Measurements from ENCODE around the gene EXOC4. TPM values are rescaled to one million over a fixed set of nuclear protein-coding genes. Genes with fewer than 3 reads are reported as not detected.

The EXOC4 gene
- total RNA-seq, 1 donor from 2014 or later, result 67.7 TPM

- TF ChIP-seq, protein P1, sequence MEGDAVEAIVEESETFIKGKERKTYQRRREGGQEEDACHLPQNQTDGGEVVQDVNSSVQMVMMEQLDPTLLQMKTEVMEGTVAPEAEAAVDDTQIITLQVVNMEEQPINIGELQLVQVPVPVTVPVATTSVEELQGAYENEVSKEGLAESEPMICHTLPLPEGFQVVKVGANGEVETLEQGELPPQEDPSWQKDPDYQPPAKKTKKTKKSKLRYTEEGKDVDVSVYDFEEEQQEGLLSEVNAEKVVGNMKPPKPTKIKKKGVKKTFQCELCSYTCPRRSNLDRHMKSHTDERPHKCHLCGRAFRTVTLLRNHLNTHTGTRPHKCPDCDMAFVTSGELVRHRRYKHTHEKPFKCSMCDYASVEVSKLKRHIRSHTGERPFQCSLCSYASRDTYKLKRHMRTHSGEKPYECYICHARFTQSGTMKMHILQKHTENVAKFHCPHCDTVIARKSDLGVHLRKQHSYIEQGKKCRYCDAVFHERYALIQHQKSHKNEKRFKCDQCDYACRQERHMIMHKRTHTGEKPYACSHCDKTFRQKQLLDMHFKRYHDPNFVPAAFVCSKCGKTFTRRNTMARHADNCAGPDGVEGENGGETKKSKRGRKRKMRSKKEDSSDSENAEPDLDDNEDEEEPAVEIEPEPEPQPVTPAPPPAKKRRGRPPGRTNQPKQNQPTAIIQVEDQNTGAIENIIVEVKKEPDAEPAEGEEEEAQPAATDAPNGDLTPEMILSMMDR (IDR thresholded peaks at IDR 0.05), result no peak
- Mint-ChIP-seq H3K9me3 (ENCODE audit: low read depth) (peaks cover 6% of the 10 kb centered on the region), H3K4me3 (ENCODE audit: unreplicated experiment) (no peak overlapping the region), H3K27ac (ENCODE audit: unreplicated experiment) (no peak overlapping the region), H3K27me3 (ENCODE audit: low read depth) (no peaks in the 10 kb centered on the region), H3K36me3 (ENCODE audit: low read depth) (no peaks in the 10 kb centered on the region), H3K4me1 (ENCODE audit: low read depth) (no peaks in the 10 kb centered on the region)
- DNase-seq (ENCODE audit: low spot score), result no peak
Observed at GRCh38 chr7:133780912-133781311, 528.0 kb downstream of the EXOC4 start.

- Mint-ChIP-seq H3K36me3 (ENCODE audit: low read depth) (no peaks in the 10 kb centered on the region), H3K27me3 (ENCODE audit: low read depth) (no peaks in the 10 kb centered on the region), H3K27ac (ENCODE audit: unreplicated experiment) (no peak overlapping the region), H3K4me3 (ENCODE audit: unreplicated experiment) (no peak overlapping the region), H3K9me3 (ENCODE audit: low read depth) (peaks cover 6% of the 10 kb centered on the region), H3K4me1 (ENCODE audit: low read depth) (no peaks in the 10 kb centered on the region)
- DNase-seq (ENCODE audit: low spot score), result no peak
- TF ChIP-seq, protein P1 (IDR thresholded peaks at IDR 0.05), result no peak
Observed at GRCh38 chr7:133781486-133782090, 528.7 kb downstream of the EXOC4 start.

- no peaks in the 10 kb centered on the region for H3K4me1 Mint-ChIP-seq (ENCODE audit: low read depth)
- peaks cover 6% of the 10 kb centered on the region for H3K9me3 Mint-ChIP-seq (ENCODE audit: low read depth)
- no peak overlapping the region for H3K27ac Mint-ChIP-seq (ENCODE audit: unreplicated experiment)
- TF ChIP-seq, protein P1 (IDR thresholded peaks at IDR 0.05), result no peak
- H3K27me3 Mint-ChIP-seq (ENCODE audit: low read depth), result no peaks in the 10 kb centered on the region
- no peaks in the 10 kb centered on the region for H3K36me3 Mint-ChIP-seq (ENCODE audit: low read depth)
- no peak overlapping the region for H3K4me3 Mint-ChIP-seq (ENCODE audit: unreplicated experiment)
- DNase-seq (ENCODE audit: low spot score), result no peak
Observed at GRCh38 chr7:133782470-133782869, 529.6 kb downstream of the EXOC4 start.

- H3K27ac Mint-ChIP-seq (ENCODE audit: unreplicated experiment), result no peak overlapping the region
- no peak overlapping the region for H3K4me3 Mint-ChIP-seq (ENCODE audit: unreplicated experiment)
- no peaks in the 10 kb centered on the region for H3K27me3 Mint-ChIP-seq (ENCODE audit: low read depth)
- peaks cover 6% of the 10 kb centered on the region for H3K9me3 Mint-ChIP-seq (ENCODE audit: low read depth)
- H3K36me3 Mint-ChIP-seq (ENCODE audit: low read depth), result no peaks in the 10 kb centered on the region
- TF ChIP-seq, protein P1 (IDR thresholded peaks at IDR 0.05), result no peak
- H3K4me1 Mint-ChIP-seq (ENCODE audit: low read depth), result no peaks in the 10 kb centered on the region
- no peak for DNase-seq (ENCODE audit: low spot score)
Observed at GRCh38 chr7:133783276-133783675, 530.4 kb downstream of the EXOC4 start.

DNA sequence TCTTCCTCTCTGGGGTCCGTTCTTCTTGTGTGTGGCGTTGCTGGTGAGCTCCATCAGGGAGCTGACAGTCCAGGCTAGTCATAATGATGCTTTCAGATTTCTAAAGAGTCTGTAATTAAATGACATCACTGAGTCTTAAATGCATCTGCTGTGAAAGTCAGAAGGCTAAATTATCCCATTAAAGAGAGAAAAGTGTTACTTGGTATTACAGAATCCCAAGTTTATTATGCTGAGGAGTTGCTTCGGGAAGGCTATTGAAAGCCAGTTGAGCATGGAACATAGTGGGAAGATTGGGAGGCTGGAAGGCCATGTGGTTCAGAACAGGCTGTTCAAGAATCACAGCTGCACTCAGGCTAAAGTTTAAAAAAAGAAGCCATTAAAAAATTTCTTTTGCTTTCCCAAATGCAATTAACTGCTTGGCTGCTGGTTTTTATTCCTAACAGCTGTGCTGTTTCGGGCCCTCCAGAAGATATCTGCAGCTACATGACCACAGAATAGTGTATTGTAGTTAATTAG, 531.7 kb downstream of the EXOC4 start:
- peaks cover 2% of the 10 kb centered on the region for H3K36me3 Mint-ChIP-seq (ENCODE audit: low read depth)
- no peak overlapping the region for H3K4me3 Mint-ChIP-seq (ENCODE audit: unreplicated experiment)
- TF ChIP-seq, protein P1 (IDR thresholded peaks at IDR 0.05), result no peak
- DNase-seq (ENCODE audit: low spot score), result no peak
- peaks cover under 1% of the 10 kb centered on the region for H3K9me3 Mint-ChIP-seq (ENCODE audit: low read depth)
- H3K27ac Mint-ChIP-seq (ENCODE audit: unreplicated experiment), result no peak overlapping the region
- no peaks in the 10 kb centered on the region for H3K4me1 Mint-ChIP-seq (ENCODE audit: low read depth)
- no peaks in the 10 kb centered on the region for H3K27me3 Mint-ChIP-seq (ENCODE audit: low read depth)

Measured in chondrocyte (in vitro differentiated cells).